Dermis blood vessel endothelial cell (primary cell): ENCODE data around the gene NTPCR. TPM values are rescaled to one million over a fixed set of nuclear protein-coding genes. Genes with fewer than 3 reads are reported as not detected.
A peak's percentile ranks its signal among the peaks of the same experiment; 100 is the strongest.
"Not testable (repeated sequence)": the region's sequence is repeated elsewhere in the genome, so short reads cannot be mapped to it uniquely, and the experiment has no call there.

Experiments used
- DNase-seq: peaks from one replicate; pipeline ENCODE4 v3.0.0; 2010
- total RNA-seq: library from RNA; depleted of rRNA; stranded (reverse); fragments of >200 nt; gene quantifications from 2 replicates; pipeline ENCODE4 v1.2.3, GENCODE V29; 2014

NTPCR gene
- total RNA-seq, 1 donor from 2014 or later: 14.8 TPM

GRCh38 chr1:232984577-232985425, 34.4 kb downstream of the NTPCR start:
- no peak for DNase-seq

- no peak for DNase-seq
Observed at GRCh38 chr1:232985882-232986526, 35.6 kb downstream of the NTPCR start.

- no peak for DNase-seq
Observed at GRCh38 chr1:232986527-232986922, 36.1 kb downstream of the NTPCR start.

- DNase-seq: no peak
Observed at GRCh38 chr1:232987046-232987773, 36.8 kb downstream of the NTPCR start.

GRCh38 chr1:232987774-232988140, 37.3 kb downstream of the NTPCR start:
- no peak for DNase-seq

GRCh38 chr1:232988572-232989040, 38.2 kb downstream of the NTPCR start:
- no peak for DNase-seq

GRCh38 chr1:232990176-232991128, 40.0 kb downstream of the NTPCR start:
- no peak for DNase-seq

GRCh38 chr1:232991238-232991637, 40.8 kb downstream of the NTPCR start:
- no peak for DNase-seq

- DNase-seq: no peak
Observed at GRCh38 chr1:232992227-232992626, 41.8 kb downstream of the NTPCR start.

GRCh38 chr1:232993555-232993954, 43.1 kb downstream of the NTPCR start:
- DNase-seq: no peak

GRCh38 chr1:232995189-232995588, 44.8 kb downstream of the NTPCR start:
- DNase-seq: no peak

GRCh38 chr1:232996143-232996542, 45.7 kb downstream of the NTPCR start:
- no peak for DNase-seq

GRCh38 chr1:232998138-232998537, 47.7 kb downstream of the NTPCR start:
- DNase-seq: no peak

GRCh38 chr1:232998646-232999045, 48.2 kb downstream of the NTPCR start:
- DNase-seq: no peak

GRCh38 chr1:232999956-233000625, 49.7 kb downstream of the NTPCR start:
- no peak for DNase-seq

- not testable (repeated sequence) for DNase-seq
Observed at GRCh38 chr1:233003638-233004037, 53.2 kb downstream of the NTPCR start.

- DNase-seq: no peak
Observed at GRCh38 chr1:233004451-233004850, 54.0 kb downstream of the NTPCR start.

- no peak for DNase-seq
Observed at GRCh38 chr1:233005156-233005555, 54.7 kb downstream of the NTPCR start.

- peak; percentile 34 for DNase-seq
Observed at GRCh38 chr1:233005703-233006102, 55.3 kb downstream of the NTPCR start.

GRCh38 chr1:233006108-233006507, 55.7 kb downstream of the NTPCR start:
- no peak for DNase-seq

- no peak for DNase-seq
Observed at GRCh38 chr1:233006541-233006973, 56.1 kb downstream of the NTPCR start.

- no peak for DNase-seq
Observed at GRCh38 chr1:233010146-233010545, 59.7 kb downstream of the NTPCR start.
